GM19455 (cell line): Measurements from ENCODE around the gene DOCK2.

Source experiments
- ATAC-seq: cut with Tn5 transposase; IDR thresholded peaks from one replicate; pipeline ENCODE4 v1.9.1; 2021; ENCODE audit not compliant: unreplicated experiment

Gene DOCK2

GRCh38 chr5:169893010-169893409 is 255.9 kb downstream of the DOCK2 start:
- ATAC-seq: no peak

- ATAC-seq: no peak
These were observed 256.5 kb downstream of the DOCK2 start for GRCh38 chr5:169893571-169893970.

GRCh38 chr5:169895926-169896325 is 258.9 kb downstream of the DOCK2 start:
- ATAC-seq: no peak

GRCh38 chr5:169897481-169897880 is 260.4 kb downstream of the DOCK2 start:
- ATAC-seq: no peak

GRCh38 chr5:169901896-169902295 is 264.8 kb downstream of the DOCK2 start:
- no peak for ATAC-seq

- no peak for ATAC-seq
These were observed 267.0 kb downstream of the DOCK2 start for GRCh38 chr5:169904059-169904458.

- ATAC-seq: no peak
These were observed 267.4 kb downstream of the DOCK2 start for GRCh38 chr5:169904508-169904907.

- no peak for ATAC-seq
These were observed 267.9 kb downstream of the DOCK2 start for GRCh38 chr5:169905017-169905416.

GRCh38 chr5:169906745-169907649 is 269.9 kb downstream of the DOCK2 start:
- ATAC-seq: no peak

GRCh38 chr5:169908864-169909263 is 271.8 kb downstream of the DOCK2 start:
- ATAC-seq: no peak

- ATAC-seq: no peak
These were observed 272.9 kb downstream of the DOCK2 start for GRCh38 chr5:169909945-169910344.

- ATAC-seq: no peak
These were observed 273.3 kb downstream of the DOCK2 start for GRCh38 chr5:169910393-169910792.

GRCh38 chr5:169911448-169912212 is 274.6 kb downstream of the DOCK2 start:
- no peak for ATAC-seq

- no peak for ATAC-seq
These were observed 276.4 kb downstream of the DOCK2 start for GRCh38 chr5:169913479-169913878.

GRCh38 chr5:169914766-169915165 is 277.7 kb downstream of the DOCK2 start:
- ATAC-seq: no peak

- ATAC-seq: no peak
These were observed 280.4 kb downstream of the DOCK2 start for GRCh38 chr5:169917500-169917899.

- ATAC-seq: no peak
These were observed 281.2 kb downstream of the DOCK2 start for GRCh38 chr5:169918228-169918627.

- no peak for ATAC-seq
These were observed 283.4 kb downstream of the DOCK2 start for GRCh38 chr5:169920474-169920873.

- ATAC-seq: no peak
These were observed 284.3 kb downstream of the DOCK2 start for GRCh38 chr5:169921384-169921783.

- ATAC-seq: no peak
These were observed 284.9 kb downstream of the DOCK2 start for GRCh38 chr5:169921949-169922348.

- no peak for ATAC-seq
These were observed 285.4 kb downstream of the DOCK2 start for GRCh38 chr5:169922474-169922873.

- no peak for ATAC-seq
These were observed 286.9 kb downstream of the DOCK2 start for GRCh38 chr5:169923988-169924387.
